ENCODE results near the gene BRINP2. TPM values are rescaled to one million over a fixed set of nuclear protein-coding genes. Genes with fewer than 3 reads are reported as not detected.

BRINP2 gene
- total RNA-seq, 1 donor from 2014 or later, result not detected

- Mint-ChIP-seq H3K4me3 (no peak overlapping the region), H3K27me3 (no peaks in the 10 kb centered on the region), H3K4me1 (no peaks in the 10 kb centered on the region), H3K36me3 (ENCODE audit: low read depth) (no peaks in the 10 kb centered on the region), H3K27ac (no peak overlapping the region), H3K9me3 (no peaks in the 10 kb centered on the region)
- no peak for DNase-seq
- intact Hi-C loops (cut with micrococcal nuclease), result no loop called here
Measured at GRCh38 chr1:177142791-177143271, 27.9 kb upstream of the BRINP2 start.

- Mint-ChIP-seq H3K4me1 (no peaks in the 10 kb centered on the region), H3K27me3 (no peaks in the 10 kb centered on the region), H3K4me3 (no peak overlapping the region), H3K27ac (no peak overlapping the region), H3K9me3 (no peaks in the 10 kb centered on the region), H3K36me3 (ENCODE audit: low read depth) (no peaks in the 10 kb centered on the region)
- no peak for DNase-seq
- intact Hi-C loops (cut with micrococcal nuclease), result no loop called here
Measured at GRCh38 chr1:177145106-177146070, 25.4 kb upstream of the BRINP2 start.

DNA sequence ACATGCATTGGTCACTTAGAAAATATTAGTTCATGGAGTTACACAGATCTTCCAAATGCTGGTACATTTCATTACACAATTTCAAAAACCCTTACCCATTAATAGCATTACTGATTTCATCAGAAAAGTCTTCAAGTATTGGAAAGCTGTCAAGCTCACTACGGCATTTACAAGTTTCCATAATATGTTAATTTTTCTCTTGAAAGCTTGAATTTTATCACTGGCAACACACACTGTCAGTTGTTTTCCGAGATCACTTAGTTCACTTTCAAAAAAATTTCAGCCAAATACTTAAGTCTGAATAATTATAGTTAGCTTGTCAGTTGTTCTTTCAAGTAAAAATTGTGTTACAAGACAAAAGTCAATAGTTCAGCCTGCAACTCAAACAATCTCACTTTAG lies 24.3 kb upstream of the BRINP2 start:
- no peak for DNase-seq
- H3K9me3 Mint-ChIP-seq, result no peaks in the 10 kb centered on the region
- no peak overlapping the region for H3K27ac Mint-ChIP-seq
- intact Hi-C loops (cut with micrococcal nuclease), result no loop called here
- H3K27me3 Mint-ChIP-seq, result no peaks in the 10 kb centered on the region
- H3K4me3 Mint-ChIP-seq, result no peak overlapping the region
- H3K36me3 Mint-ChIP-seq (ENCODE audit: low read depth), result no peaks in the 10 kb centered on the region
- H3K4me1 Mint-ChIP-seq, result no peaks in the 10 kb centered on the region

DNA sequence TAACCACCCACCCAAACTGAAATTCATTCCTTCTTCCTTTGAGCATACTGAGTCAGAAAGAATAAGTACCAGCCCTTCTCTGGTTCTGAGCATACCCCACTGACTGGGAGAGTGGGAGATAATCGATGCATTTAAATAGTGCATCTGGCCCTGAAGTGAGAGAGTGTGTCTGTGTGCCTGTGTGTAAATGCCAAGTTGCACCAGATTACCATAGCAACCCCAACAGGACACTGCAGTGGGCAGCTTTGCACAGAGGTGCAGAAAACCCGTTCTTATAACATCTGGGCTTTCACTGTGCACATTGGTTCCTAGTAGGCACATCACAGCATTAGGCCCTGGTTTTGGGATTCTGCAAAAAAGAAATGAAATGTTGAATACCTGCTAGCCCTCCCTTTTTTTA lies 8.5 kb upstream of the BRINP2 start:
- H3K36me3 Mint-ChIP-seq (ENCODE audit: low read depth), result no peaks in the 10 kb centered on the region
- intact Hi-C loops (cut with micrococcal nuclease), result no loop called here
- H3K27me3 Mint-ChIP-seq, result peaks cover 25% of the 10 kb centered on the region
- no peaks in the 10 kb centered on the region for H3K4me1 Mint-ChIP-seq
- H3K9me3 Mint-ChIP-seq, result no peaks in the 10 kb centered on the region
- H3K27ac Mint-ChIP-seq, result no peak overlapping the region
- DNase-seq, result no peak
- no peak overlapping the region for H3K4me3 Mint-ChIP-seq

- H3K9me3 Mint-ChIP-seq, result no peaks in the 10 kb centered on the region
- H3K27ac Mint-ChIP-seq, result no peak overlapping the region
- intact Hi-C loops (cut with micrococcal nuclease), result no loop called here
- DNase-seq, result no peak
- H3K4me1 Mint-ChIP-seq, result no peaks in the 10 kb centered on the region
- no peaks in the 10 kb centered on the region for H3K36me3 Mint-ChIP-seq (ENCODE audit: low read depth)
- H3K27me3 Mint-ChIP-seq, result peaks cover 25% of the 10 kb centered on the region
- H3K4me3 Mint-ChIP-seq, result no peak overlapping the region
Measured at GRCh38 chr1:177163844-177164379, 6.8 kb upstream of the BRINP2 start.

- no peak for DNase-seq
- no peak within 1 kb of the TSS for H3K4me3 Mint-ChIP-seq
- intact Hi-C loops (cut with micrococcal nuclease), result no loop called here
- no peaks in the 10 kb centered on the region for H3K36me3 Mint-ChIP-seq (ENCODE audit: low read depth)
- H3K27ac Mint-ChIP-seq, result no peak within 1 kb of the TSS
- H3K4me1 Mint-ChIP-seq, result no peaks in the 10 kb centered on the region
- H3K27me3 Mint-ChIP-seq, result peaks cover 25% of the 10 kb centered on the region
- no peaks in the 10 kb centered on the region for H3K9me3 Mint-ChIP-seq
Measured at GRCh38 chr1:177164380-177165068, 6.2 kb upstream of the BRINP2 start, which contains the start of gene ASTN1. Gene ASTN1 (minus strand): TSS chr1:177164712. CDS start chr1:177164676, 36 bp downstream.

GRCh38 chr1:177165069-177165439 lies 5.7 kb upstream of the BRINP2 start:
- no peaks in the 10 kb centered on the region for H3K36me3 Mint-ChIP-seq (ENCODE audit: low read depth)
- no peak overlapping the region for H3K4me3 Mint-ChIP-seq
- H3K27me3 Mint-ChIP-seq, result peaks cover 25% of the 10 kb centered on the region
- H3K4me1 Mint-ChIP-seq, result no peaks in the 10 kb centered on the region
- no peak for DNase-seq
- no peaks in the 10 kb centered on the region for H3K9me3 Mint-ChIP-seq
- no peak overlapping the region for H3K27ac Mint-ChIP-seq
- intact Hi-C loops (cut with micrococcal nuclease), result no loop called here

GRCh38 chr1:177171536-177172123 lies 872 bp downstream of the BRINP2 start:
- no peaks in the 10 kb centered on the region for H3K9me3 Mint-ChIP-seq
- DNase-seq, result no peak
- no peaks in the 10 kb centered on the region for H3K4me1 Mint-ChIP-seq
- no peak overlapping the region for H3K4me3 Mint-ChIP-seq
- no peaks in the 10 kb centered on the region for H3K36me3 Mint-ChIP-seq (ENCODE audit: low read depth)
- intact Hi-C loops (cut with micrococcal nuclease), result no loop called here
- H3K27ac Mint-ChIP-seq, result no peak overlapping the region
- H3K27me3 Mint-ChIP-seq, result peaks cover 4% of the 10 kb centered on the region

GRCh38 chr1:177172272-177172671 lies 1.5 kb downstream of the BRINP2 start:
- intact Hi-C loops (cut with micrococcal nuclease), result no loop called here
- no peak overlapping the region for H3K4me3 Mint-ChIP-seq
- peaks cover 4% of the 10 kb centered on the region for H3K27me3 Mint-ChIP-seq
- H3K9me3 Mint-ChIP-seq, result no peaks in the 10 kb centered on the region
- no peak overlapping the region for H3K27ac Mint-ChIP-seq
- DNase-seq, result no peak
- H3K4me1 Mint-ChIP-seq, result no peaks in the 10 kb centered on the region
- no peaks in the 10 kb centered on the region for H3K36me3 Mint-ChIP-seq (ENCODE audit: low read depth)

DNA sequence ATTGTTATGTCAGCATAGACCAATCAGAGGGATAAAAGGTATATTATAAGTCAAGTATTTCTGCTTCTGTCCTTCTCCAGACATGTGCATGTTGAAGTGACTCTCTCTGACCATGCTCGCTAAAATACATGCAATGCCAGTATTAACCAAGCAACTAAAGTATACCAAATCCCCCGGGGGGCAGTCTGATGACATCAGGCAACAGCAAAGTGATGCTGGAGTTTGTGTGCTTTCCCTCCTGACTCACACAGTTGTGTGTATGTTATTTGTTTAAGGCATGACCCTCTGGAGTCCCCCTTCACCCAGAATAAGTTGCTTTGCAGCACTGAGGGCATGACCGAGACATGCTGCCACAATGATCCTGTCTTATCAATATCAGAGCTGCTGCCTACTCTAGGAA lies 2.1 kb downstream of the BRINP2 start:
- no peaks in the 10 kb centered on the region for H3K9me3 Mint-ChIP-seq
- H3K27ac Mint-ChIP-seq, result no peak overlapping the region
- H3K36me3 Mint-ChIP-seq (ENCODE audit: low read depth), result no peaks in the 10 kb centered on the region
- intact Hi-C loops (cut with micrococcal nuclease), result no loop called here
- no peaks in the 10 kb centered on the region for H3K4me1 Mint-ChIP-seq
- DNase-seq, result no peak
- peaks cover 4% of the 10 kb centered on the region for H3K27me3 Mint-ChIP-seq
- H3K4me3 Mint-ChIP-seq, result no peak overlapping the region

DNA sequence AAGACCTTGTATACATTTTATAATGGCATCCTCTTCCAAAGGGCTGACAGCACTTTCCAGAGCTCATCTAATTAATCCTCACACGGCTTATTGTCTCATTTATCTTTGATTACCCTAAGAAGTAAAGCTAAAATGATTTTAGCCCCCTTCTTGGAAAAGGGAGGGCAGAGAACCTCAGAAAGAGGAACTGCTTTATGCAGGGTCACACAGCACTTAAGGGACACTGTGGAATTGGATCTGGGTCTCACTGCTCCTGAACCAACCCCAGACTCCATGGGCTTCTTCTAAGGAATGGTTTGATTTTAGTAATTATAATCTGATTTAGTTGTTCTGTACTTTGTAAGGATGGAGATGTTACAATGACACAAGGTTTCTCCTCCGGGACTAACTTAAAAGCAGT lies 3.2 kb downstream of the BRINP2 start:
- no peak for DNase-seq
- Mint-ChIP-seq H3K36me3 (ENCODE audit: low read depth) (no peaks in the 10 kb centered on the region), H3K27me3 (peaks cover 4% of the 10 kb centered on the region), H3K27ac (no peak overlapping the region), H3K9me3 (no peaks in the 10 kb centered on the region), H3K4me3 (no peak overlapping the region), H3K4me1 (no peaks in the 10 kb centered on the region)
- intact Hi-C loops (cut with micrococcal nuclease), result no loop called here

GRCh38 chr1:177174921-177175634 lies 4.3 kb downstream of the BRINP2 start:
- intact Hi-C loops (cut with micrococcal nuclease), result loop anchor here (5.0 kb wide), 1 partner anchor 278 kb away; no protein-coding TSS in a partner anchor
- no peaks in the 10 kb centered on the region for H3K4me1 Mint-ChIP-seq

DNA sequence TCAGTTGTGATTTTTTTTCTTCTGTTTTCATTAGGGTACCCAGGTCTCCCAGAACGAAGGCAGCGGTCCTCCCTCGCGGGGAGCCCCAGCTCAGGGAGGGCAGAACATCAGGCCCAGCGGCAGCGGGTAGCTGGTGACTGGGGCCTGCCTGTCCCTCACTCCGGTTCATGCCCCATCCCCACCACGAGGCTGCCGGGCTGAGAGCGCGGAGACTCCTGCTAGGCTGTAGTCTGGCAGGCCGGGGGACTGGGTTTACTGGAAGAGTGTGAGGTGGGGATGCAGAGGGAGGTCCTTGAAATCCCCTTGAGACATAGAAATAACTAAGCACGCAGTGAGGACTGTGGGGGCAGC lies 10.5 kb downstream of the BRINP2 start:
- no peaks in the 10 kb centered on the region for H3K36me3 Mint-ChIP-seq (ENCODE audit: low read depth)
- intact Hi-C loops (cut with micrococcal nuclease), result no loop called here
- H3K4me1 Mint-ChIP-seq, result peaks cover 9% of the 10 kb centered on the region
- H3K27me3 Mint-ChIP-seq, result peaks cover 23% of the 10 kb centered on the region
- peak overlapping the region; percentile 39 for H3K4me3 Mint-ChIP-seq
- DNase-seq, result no peak
- H3K27ac Mint-ChIP-seq, result no peak overlapping the region
- H3K9me3 Mint-ChIP-seq, result no peaks in the 10 kb centered on the region

More at GRCh38 chr1:177174921-177175634, 4.3 kb downstream of the BRINP2 start:
- no peak for DNase-seq
- Mint-ChIP-seq H3K9me3 (no peaks in the 10 kb centered on the region), H3K4me3 (no peak overlapping the region), H3K36me3 (ENCODE audit: low read depth) (no peaks in the 10 kb centered on the region), H3K27ac (no peak overlapping the region), H3K27me3 (peaks cover 8% of the 10 kb centered on the region)

Data from activated CD4-positive, alpha-beta T cell treated with anti-CD3 and anti-CD28 coated beads, Interleukin-2, amount 10 ng/mL, durations not matched to agents 24 days and 14 days (primary cell).